ENCODE results near the gene CEP89. TPM values are rescaled to one million over a fixed set of nuclear protein-coding genes. Genes with fewer than 3 reads are reported as not detected.

CEP89 gene
- total and polyA plus RNA-seq, 10 donors = 5.9 to 16.0 (median 10.7) TPM

- Histone ChIP-seq H3K27me3 (replicated peaks in 1 of 7) (no peaks in the 10 kb centered on the region), H3K4me1 (no peaks in the 10 kb centered on the region), H3K36me3 (peaks cover 0 to 87% (median 23%) of the 10 kb centered on the region in 6 donors), H3K4me3 (no peak overlapping the region), H3K9me3 (peaks cover 0 to 10% (median 4%) of the 10 kb centered on the region in 8 donors), H3K27ac (no peak overlapping the region)
- DNase-seq = no peak
- WGBS, 5 donors = 86 to 96% (median 95%) methylated on average over 5 of the region's 5 CpGs
- intact Hi-C loops (cut with DNase I; ENCODE audit: low total_unique reads) = no loop called here
- no peak for TF ChIP-seq CTCF (IDR thresholded peaks at IDR 0.05 in 8 of 11, conservative IDR thresholded peaks at IDR 0.05 in 3 of 11)
- no peak for TF ChIP-seq POLR2A (IDR thresholded peaks at IDR 0.05)
- no peak for TF ChIP-seq POLR2AphosphoS5 (IDR thresholded peaks at IDR 0.05)
These were observed 60.9 kb downstream of the CEP89 start for GRCh38 chr19:32910874-32911273.

GRCh38 chr19:32910094-32910493 is 61.7 kb downstream of the CEP89 start:
- no peak for DNase-seq

DNA sequence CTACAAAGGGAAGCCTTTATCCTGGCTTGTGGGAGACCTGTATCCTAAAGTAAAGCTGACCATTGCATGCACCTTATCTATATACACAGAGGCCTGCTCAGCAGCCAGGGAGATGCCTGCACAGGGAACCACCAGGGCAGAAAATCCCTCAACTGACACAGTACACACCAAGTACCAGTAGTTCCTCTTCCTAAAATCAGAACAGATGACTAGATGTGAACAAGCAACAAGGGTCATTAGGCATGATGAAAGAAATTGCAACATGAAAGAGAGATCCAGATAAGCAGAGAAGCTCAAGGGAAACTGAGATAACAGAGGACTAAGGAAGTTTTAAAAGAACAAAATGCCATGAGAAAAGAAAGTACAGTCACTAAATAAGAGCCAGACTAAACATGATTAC is 62.5 kb downstream of the CEP89 start:
- no peaks in the 10 kb centered on the region for H3K4me1 ChIP-seq
- intact Hi-C loops (cut with DNase I; ENCODE audit: low total_unique reads) = no loop called here
- H3K27ac ChIP-seq = no peak overlapping the region
- H3K27me3 ChIP-seq (replicated peaks in 1 of 7) = no peaks in the 10 kb centered on the region
- no peak for DNase-seq
- H3K4me3 ChIP-seq = no peak overlapping the region
- TF ChIP-seq POLR2AphosphoS5 (IDR thresholded peaks at IDR 0.05) (no peak), POLR2A (IDR thresholded peaks at IDR 0.05) (no peak), CTCF (IDR thresholded peaks at IDR 0.05 in 8 of 11, conservative IDR thresholded peaks at IDR 0.05 in 3 of 11) (no peak)
- H3K9me3 ChIP-seq = peaks cover 0 to 23% (median 17%) of the 10 kb centered on the region in 8 donors
- peaks cover 0 to 81% (median 20%) of the 10 kb centered on the region in 6 donors for H3K36me3 ChIP-seq

More at GRCh38 chr19:32910094-32910493, 61.7 kb downstream of the CEP89 start:
- 93 to 97% (median 95%) methylated on average over 5 of the region's 5 CpGs for WGBS, 5 donors
- intact Hi-C loops (cut with DNase I; ENCODE audit: low total_unique reads) = no loop called here
- no peak overlapping the region for H3K4me3 ChIP-seq
- no peaks in the 10 kb centered on the region for H3K27me3 ChIP-seq (replicated peaks in 1 of 7)
- peaks cover 0 to 17% (median 12%) of the 10 kb centered on the region in 8 donors for H3K9me3 ChIP-seq
- TF ChIP-seq POLR2A (IDR thresholded peaks at IDR 0.05) (no peak), CTCF (IDR thresholded peaks at IDR 0.05 in 8 of 11, conservative IDR thresholded peaks at IDR 0.05 in 3 of 11) (no peak), POLR2AphosphoS5 (IDR thresholded peaks at IDR 0.05) (no peak)
- peaks cover 0 to 87% (median 22%) of the 10 kb centered on the region in 6 donors for H3K36me3 ChIP-seq
- H3K4me1 ChIP-seq = no peaks in the 10 kb centered on the region
- H3K27ac ChIP-seq = no peak overlapping the region

DNA sequence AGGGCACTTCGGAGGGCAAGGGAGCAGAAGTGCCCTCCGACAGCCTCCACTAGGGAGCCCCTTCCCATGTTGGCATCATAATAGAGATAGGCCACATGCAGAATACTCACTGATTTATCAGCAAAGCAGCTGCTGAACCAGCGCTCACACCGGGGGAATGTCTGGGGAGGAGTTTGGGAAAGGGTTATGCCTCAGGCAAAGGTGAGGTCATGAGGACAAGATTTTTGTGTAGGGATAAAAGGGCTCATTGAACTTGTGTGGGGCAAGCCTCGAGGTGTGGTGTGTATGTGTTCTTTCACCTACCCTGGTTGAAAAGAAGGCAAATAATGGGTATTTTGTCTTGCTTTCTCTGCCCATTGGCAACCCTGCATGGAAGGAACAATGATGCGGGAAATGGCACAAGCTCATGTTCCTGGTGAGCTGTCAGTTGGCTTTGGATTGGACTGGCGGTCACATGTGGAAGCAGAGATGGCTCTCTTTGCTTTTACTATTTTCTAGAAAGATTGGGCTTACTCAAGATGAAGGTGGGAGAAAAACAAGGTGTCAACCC is 63.0 kb downstream of the CEP89 start:
- whole genome bisulfite sequencing, 5 donors = 92 to 97% (median 96%) methylated on average over 7 of the region's 7 CpGs
- Histone ChIP-seq H3K9me3 (peaks cover 0 to 23% (median 17%) of the 10 kb centered on the region in 8 donors), H3K4me1 (no peaks in the 10 kb centered on the region), H3K36me3 (peaks cover 0 to 76% (median 17%) of the 10 kb centered on the region in 6 donors), H3K27ac (no peak overlapping the region), H3K4me3 (no peak overlapping the region), H3K27me3 (replicated peaks in 1 of 7) (no peaks in the 10 kb centered on the region)
- DNase-seq = no peak
- intact Hi-C loops (cut with DNase I; ENCODE audit: low total_unique reads) = no loop called here
- TF ChIP-seq CTCF (IDR thresholded peaks at IDR 0.05 in 8 of 11, conservative IDR thresholded peaks at IDR 0.05 in 3 of 11) = no peak
- TF ChIP-seq POLR2AphosphoS5 (IDR thresholded peaks at IDR 0.05) = no peak
- no peak for TF ChIP-seq POLR2A (IDR thresholded peaks at IDR 0.05)
